ENCODE data around the gene PXK.
"Not testable (repeated sequence)": the region's sequence is repeated elsewhere in the genome, so short reads cannot be mapped to it uniquely, and the experiment has no call there.

PXK gene

DNA sequence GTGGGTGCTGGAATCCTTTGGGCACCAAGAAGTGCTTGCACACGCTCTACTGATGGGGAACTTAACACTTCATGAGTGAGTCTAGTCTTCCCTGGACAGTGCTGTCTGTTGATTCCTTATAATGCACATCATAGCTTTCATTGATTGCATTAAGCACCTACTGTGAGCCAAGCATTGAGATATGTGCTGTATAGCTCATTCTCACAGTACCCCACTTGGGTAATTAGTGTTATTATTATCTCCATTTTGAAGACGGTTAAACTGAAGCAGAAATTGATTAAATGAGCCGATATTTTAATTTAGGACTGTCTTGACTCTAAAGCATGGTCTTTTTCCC, 101.4 kb downstream of the PXK start:
- TF ChIP-seq, protein P1, sequence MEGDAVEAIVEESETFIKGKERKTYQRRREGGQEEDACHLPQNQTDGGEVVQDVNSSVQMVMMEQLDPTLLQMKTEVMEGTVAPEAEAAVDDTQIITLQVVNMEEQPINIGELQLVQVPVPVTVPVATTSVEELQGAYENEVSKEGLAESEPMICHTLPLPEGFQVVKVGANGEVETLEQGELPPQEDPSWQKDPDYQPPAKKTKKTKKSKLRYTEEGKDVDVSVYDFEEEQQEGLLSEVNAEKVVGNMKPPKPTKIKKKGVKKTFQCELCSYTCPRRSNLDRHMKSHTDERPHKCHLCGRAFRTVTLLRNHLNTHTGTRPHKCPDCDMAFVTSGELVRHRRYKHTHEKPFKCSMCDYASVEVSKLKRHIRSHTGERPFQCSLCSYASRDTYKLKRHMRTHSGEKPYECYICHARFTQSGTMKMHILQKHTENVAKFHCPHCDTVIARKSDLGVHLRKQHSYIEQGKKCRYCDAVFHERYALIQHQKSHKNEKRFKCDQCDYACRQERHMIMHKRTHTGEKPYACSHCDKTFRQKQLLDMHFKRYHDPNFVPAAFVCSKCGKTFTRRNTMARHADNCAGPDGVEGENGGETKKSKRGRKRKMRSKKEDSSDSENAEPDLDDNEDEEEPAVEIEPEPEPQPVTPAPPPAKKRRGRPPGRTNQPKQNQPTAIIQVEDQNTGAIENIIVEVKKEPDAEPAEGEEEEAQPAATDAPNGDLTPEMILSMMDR (IDR thresholded peaks at IDR 0.05; ENCODE audit: low read depth, low read length, missing control alignments) = no peak
- DNase-seq (ENCODE audit: low read depth) = no peak
- H3K4me3 ChIP-seq (ENCODE audit: low read depth, low read length) = peak overlapping the region; percentile 88
- in situ Hi-C loops (cut with HindIII; ENCODE audit: low sequenced_read_pairs) = no loop called here

DNA sequence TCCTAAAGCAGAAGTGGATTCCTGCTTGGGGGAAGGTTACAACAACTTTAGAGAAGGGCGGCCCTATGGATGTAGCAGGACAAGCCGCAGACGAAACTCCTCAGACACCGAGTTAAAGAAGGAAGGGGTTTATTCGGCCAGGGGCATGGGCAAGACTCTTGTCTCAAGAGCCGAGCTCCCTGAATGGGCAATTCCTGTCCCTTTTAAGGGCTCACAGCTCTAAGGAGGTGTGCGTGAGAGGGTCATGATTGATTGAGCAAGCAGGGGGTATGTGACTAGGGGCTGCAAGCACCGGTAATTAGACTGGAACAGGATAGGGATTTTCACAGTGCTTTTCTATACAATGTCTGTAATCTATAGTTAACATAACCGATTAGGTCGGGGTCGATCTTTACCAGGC, 101.8 kb downstream of the PXK start:
- TF ChIP-seq, protein P1 (IDR thresholded peaks at IDR 0.05; ENCODE audit: low read depth, low read length, missing control alignments) = no peak
- in situ Hi-C loops (cut with HindIII; ENCODE audit: low sequenced_read_pairs) = no loop called here
- H3K4me3 ChIP-seq (ENCODE audit: low read depth, low read length) = no peak overlapping the region
- no peak for DNase-seq (ENCODE audit: low read depth)

GRCh38 chr3:58434990-58435389, 102.3 kb downstream of the PXK start:
- H3K4me3 ChIP-seq (ENCODE audit: low read depth, low read length) = no peak overlapping the region
- in situ Hi-C loops (cut with HindIII; ENCODE audit: low sequenced_read_pairs) = no loop called here
- TF ChIP-seq, protein P1 (IDR thresholded peaks at IDR 0.05; ENCODE audit: low read depth, low read length, missing control alignments) = no peak
- DNase-seq (ENCODE audit: low read depth) = peak; percentile 19

- H3K4me3 ChIP-seq (ENCODE audit: low read depth, low read length); DNase-seq (ENCODE audit: low read depth); in situ Hi-C loops (cut with HindIII; ENCODE audit: low sequenced_read_pairs): not testable (repeated sequence)
These were observed 104.6 kb downstream of the PXK start for GRCh38 chr3:58437276-58437675.

GRCh38 chr3:58440996-58441355, 108.3 kb downstream of the PXK start:
- in situ Hi-C loops (cut with HindIII; ENCODE audit: low sequenced_read_pairs); H3K4me3 ChIP-seq (ENCODE audit: low read depth, low read length); DNase-seq (ENCODE audit: low read depth): not testable (repeated sequence)

DNA sequence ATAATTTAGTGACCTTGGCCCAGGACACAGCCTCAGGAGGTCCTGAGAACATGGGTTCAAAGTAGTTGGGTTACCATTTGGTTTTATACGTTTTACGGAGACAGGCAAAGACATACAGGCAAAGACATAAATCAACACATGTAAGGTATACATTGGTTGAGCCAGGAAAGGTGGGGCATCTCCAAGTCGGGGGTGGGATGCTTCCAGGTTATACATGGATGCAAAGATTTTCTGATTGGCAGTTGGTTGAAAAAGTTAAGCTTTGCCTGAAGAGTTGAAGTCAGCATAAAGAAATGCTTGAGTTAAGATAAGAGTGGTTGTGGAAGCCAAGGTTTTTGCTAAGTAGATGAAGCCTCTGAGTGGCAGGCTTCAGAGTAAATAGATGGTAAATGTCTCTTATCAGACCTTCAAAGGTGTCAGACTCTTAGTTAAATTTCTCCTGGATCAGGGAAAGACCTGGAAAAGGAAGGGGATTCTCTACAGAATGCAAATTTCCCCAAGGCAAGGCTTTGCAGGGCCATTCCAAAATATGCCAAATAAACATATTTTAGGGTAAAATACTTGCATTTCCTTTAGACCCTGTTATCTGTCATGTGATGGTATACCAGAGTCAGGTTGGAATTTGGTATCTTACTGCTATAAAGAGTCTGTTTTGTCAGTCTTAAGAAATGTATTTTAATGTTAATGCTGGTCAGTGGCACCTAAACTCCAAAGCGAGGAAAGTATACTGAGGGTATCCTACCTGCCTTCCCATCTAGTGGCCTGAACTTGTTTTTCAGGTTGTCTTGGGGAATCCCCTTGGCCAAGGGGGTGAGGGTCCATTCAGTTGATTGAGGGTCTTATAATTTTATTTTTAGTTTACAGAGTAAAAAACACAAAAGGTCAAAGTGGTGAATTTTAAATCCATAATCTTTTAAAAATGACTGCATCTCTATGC, 109.1 kb downstream of the PXK start:
- H3K4me3 ChIP-seq (ENCODE audit: low read depth, low read length) = no peak overlapping the region
- in situ Hi-C loops (cut with HindIII; ENCODE audit: low sequenced_read_pairs) = no loop called here
- TF ChIP-seq, protein P1 (IDR thresholded peaks at IDR 0.05; ENCODE audit: low read depth, low read length, missing control alignments) = no peak
- no peak for DNase-seq (ENCODE audit: low read depth)

DNA sequence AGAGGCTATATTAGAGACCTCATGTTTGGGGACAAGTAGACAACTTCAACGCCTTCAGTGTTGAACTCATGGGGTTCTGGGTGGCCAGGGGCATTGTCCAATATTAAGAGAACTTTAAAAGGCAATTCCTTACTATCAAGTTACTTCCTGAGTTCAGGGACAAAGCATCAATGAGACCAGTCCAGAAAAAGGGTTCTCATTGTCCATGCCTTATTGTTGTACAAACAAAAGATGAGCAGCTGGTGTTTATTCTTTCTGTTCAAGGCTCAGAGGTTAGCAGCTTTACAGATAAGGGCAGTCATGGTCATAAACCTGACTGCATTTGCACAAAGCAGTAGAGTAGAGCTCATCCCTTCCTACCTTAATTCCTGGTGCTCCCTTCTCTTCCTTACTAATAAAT, 119.5 kb downstream of the PXK start:
- TF ChIP-seq, protein P1 (IDR thresholded peaks at IDR 0.05; ENCODE audit: low read depth, low read length, missing control alignments) = no peak
- no peak for DNase-seq (ENCODE audit: low read depth)
- in situ Hi-C loops (cut with HindIII; ENCODE audit: low sequenced_read_pairs) = no loop called here
- no peak overlapping the region for H3K4me3 ChIP-seq (ENCODE audit: low read depth, low read length)

Data from astrocyte of the cerebellum (primary cell).